VCaP (cell line): Measurements from ENCODE around the gene PTGES.
"Not testable (repeated sequence)": the region's sequence is repeated elsewhere in the genome, so short reads cannot be mapped to it uniquely, and the experiment has no call there.

Source experiments
- H3K27ac ChIP-seq: fragments of 450-650 bp; 2 replicates; pipeline ENCODE4 v1.5.1; 2017
- TF ChIP-seq, protein P1 (sequence below): fragments of 450-650 bp; conservative IDR thresholded peaks from 2 replicates; pipeline ENCODE4 v1.5.1; 2017; ENCODE audit warnings: mild to moderate bottlenecking, moderate library complexity

Gene PTGES

DNA sequence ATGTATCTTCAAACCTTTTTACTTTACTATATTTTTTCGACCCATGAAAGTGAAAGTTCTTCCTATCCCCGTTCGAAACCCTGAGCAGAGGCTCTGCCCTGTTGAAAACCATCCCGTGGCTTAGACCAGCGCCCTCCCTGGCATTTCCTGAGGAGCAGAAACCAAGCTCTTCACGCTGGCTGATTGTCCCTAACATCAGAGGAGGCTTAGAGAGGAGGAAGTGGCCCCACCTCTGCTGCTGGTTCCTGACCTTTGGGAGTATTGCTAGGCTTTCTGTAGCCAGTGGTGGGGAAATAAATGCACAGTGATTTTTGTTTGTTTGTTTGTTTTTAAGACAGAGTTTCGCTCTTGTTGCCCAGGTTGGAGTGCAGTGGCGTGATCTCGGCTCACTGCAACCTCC, 4.2 kb upstream of the PTGES start:
- no peak overlapping the region for H3K27ac ChIP-seq
- TF ChIP-seq, protein P1, sequence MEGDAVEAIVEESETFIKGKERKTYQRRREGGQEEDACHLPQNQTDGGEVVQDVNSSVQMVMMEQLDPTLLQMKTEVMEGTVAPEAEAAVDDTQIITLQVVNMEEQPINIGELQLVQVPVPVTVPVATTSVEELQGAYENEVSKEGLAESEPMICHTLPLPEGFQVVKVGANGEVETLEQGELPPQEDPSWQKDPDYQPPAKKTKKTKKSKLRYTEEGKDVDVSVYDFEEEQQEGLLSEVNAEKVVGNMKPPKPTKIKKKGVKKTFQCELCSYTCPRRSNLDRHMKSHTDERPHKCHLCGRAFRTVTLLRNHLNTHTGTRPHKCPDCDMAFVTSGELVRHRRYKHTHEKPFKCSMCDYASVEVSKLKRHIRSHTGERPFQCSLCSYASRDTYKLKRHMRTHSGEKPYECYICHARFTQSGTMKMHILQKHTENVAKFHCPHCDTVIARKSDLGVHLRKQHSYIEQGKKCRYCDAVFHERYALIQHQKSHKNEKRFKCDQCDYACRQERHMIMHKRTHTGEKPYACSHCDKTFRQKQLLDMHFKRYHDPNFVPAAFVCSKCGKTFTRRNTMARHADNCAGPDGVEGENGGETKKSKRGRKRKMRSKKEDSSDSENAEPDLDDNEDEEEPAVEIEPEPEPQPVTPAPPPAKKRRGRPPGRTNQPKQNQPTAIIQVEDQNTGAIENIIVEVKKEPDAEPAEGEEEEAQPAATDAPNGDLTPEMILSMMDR = no peak

DNA sequence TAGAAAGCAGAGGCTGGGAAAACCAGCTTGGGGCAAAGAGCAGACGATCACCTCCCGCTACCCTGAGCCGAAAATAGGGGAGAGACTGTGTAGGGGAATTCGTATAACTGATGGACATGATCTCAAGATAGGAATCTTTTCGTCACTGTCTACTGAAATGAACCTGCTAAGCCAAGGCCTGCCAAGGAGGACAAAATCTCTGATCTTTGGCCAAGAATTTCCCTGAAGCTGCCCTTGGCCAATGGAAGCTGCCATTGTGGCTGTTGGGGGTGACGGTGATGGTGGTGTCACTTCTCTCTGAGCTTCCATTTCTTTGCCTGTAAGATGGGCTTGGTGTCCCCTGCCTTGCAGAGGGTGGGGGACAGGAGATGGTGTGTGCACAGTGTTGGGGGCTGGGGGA, 3.3 kb upstream of the PTGES start:
- H3K27ac ChIP-seq = no peak overlapping the region
- TF ChIP-seq, protein P1 = no peak

GRCh38 chr9:129755151-129755550, 2.3 kb upstream of the PTGES start:
- TF ChIP-seq, protein P1 = no peak

DNA sequence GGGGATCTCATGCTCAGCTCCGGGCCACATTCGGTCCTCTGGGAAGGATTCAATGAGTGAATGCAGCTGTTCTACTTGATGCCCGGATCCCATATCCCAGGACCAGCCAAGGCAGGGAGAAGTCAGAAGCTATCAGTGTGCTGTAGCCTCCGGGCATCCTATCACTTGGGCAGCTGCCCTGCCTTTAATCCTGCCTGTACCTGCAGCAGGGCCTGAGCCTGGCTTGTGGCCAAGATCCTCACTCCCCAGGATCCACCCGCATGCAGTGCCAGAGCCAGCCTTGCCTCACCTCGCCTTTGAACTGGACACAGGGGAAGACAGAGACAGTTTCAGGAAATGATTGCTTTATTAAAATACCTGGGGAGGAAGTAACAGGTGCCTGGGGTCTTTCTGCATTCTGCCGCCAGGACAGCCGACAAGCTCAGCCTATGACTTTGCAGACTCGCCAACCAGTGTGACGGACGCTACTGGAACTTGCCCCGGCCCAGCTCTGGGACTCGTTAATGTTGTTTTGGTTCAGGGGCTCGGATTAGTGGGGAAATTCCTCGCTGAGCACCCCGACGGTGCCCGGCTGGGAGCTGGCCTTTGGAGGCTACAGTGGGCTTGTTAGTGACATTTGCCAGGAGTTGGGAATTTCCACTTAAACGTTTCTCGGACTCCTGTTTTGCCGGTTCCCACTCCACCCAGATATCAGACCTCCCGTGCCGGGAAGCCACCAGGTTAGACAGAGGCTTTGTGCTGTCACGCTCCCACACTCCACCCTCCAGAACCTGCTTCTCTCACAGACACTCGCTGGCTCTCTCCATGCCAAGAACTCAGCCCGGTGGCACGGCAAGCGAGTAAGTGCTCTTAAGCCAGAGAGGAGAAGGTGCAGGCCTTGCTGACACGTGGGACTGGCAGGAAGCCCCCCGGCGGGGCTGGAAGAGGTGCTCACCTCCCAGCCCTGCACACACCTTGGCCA, 721 bp downstream of the PTGES start:
- TF ChIP-seq, protein P1 = no peak
- H3K27ac ChIP-seq = peak overlapping the region; percentile 87

More at GRCh38 chr9:129755151-129755550, 2.3 kb upstream of the PTGES start:
- no peak overlapping the region for H3K27ac ChIP-seq

DNA sequence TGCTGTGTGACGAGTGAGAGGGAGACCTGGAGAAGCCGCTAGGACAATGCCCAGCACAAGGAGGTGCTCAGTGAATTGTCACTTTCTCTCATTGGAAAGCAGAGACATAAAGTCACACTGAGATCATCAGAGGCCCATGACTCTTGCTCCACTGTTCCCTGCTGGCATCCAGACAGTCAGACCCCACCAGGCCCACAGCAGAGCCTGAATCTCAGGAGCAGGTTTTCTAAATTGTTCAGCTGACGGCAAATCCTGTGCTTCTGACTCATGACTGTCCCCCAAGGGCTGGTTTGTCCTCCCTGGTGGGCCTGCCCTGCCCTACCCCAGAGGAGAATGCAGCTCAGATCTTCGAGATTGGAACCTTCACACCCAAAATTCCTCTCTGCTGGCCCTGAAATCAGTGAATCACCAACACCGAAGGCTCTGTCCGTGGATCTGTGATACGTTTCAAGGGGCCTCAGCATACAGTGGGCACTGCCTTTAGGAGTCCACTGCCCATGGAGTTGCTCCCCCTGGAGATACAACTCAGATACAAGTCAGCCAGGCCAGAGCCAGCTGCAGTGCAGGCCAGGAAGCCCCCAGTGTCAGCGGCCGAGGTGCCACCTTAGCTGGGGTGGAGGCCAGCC, 2.7 kb downstream of the PTGES start:
- TF ChIP-seq, protein P1 = no peak

GRCh38 chr9:129749575-129749974, 3.3 kb downstream of the PTGES start:
- H3K27ac ChIP-seq = peak overlapping the region; percentile 87; the same call in 1 of the 2 replicates
- TF ChIP-seq, protein P1 = no peak

More for the DNA sequence above, 2.7 kb downstream of the PTGES start:
- peak overlapping the region; percentile 87 for H3K27ac ChIP-seq

DNA sequence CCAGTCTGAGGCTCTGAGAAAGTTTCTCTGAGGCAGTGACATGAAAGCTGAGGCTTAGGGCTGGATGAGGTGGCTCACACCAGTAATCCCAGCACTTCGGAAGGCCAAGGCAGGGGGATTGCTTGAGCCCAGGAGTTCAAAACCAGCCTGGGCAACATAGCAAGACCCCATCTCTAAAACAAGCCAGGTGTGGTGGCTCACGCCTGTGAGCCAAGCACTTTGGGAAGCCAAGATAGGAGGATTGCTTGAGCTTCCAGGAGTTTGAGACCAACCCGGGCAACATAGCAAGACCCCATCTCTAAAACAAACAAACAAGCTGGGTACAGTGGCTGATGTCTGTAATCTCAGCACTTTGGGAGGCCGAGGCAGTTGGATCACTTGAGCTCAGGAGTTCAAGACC, 3.8 kb downstream of the PTGES start:
- H3K27ac ChIP-seq = not testable (repeated sequence)

GRCh38 chr9:129748249-129748648, 4.6 kb downstream of the PTGES start:
- H3K27ac ChIP-seq = no peak overlapping the region
- TF ChIP-seq, protein P1 = no peak
